Measurements from ENCODE around the gene ARHGAP6.

The ARHGAP6 gene

DNA sequence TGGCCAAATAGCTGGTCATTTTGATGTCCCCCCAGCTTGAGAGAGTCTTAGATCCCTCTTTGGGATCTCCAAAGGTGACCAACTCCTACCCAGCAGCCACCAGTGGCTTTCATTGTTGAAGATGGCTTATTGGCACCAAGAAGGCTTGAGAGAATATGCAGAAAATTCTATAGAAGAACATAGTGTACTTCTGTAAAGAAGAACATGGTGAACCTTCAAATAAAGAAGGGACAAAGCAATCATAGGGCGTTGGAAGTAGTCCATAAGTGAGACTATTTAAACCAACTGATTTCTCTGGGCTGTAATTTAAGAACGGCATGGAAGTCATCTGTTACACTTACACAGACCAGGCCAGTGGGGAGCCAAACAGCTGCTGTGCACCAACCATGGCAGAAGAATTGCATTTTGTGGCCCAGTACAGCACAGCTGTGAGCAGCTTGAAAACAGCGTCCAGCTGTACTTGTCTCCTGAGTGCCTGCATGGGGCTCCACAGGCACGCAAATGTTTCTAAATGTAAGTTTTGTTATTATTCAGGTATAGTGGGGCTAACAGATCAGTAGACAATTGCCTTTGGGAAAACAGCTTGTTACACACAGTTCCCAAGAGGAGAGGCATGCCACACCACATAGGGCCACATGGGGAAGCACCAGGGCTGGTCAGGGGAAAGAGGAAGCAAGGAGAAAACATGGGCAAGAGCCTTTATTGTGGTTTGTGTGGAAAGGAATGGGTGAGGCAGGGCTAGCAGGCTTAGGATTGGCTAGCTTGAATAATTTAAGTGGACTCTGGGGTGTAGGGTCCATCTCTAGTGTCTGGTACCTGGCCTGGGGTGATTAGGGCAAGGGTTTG is 125.0 kb downstream of the ARHGAP6 start:
- no peaks in the 10 kb centered on the region for H3K36me3 ChIP-seq (ENCODE audit: insufficient read depth, insufficient read length, low read length)
- H3K27me3 ChIP-seq (ENCODE audit: insufficient read depth, insufficient read length): no peaks in the 10 kb centered on the region
- no peak for DNase-seq (ENCODE audit: low read depth, low spot score)
- no peak overlapping the region for H3K9ac ChIP-seq (ENCODE audit: insufficient read length, low read depth)
- TF ChIP-seq YY1 (IDR thresholded peaks at IDR 0.05; ENCODE audit: insufficient read depth, insufficient read length): no peak
- TF ChIP-seq SUZ12 (IDR thresholded peaks at IDR 0.05; ENCODE audit: extremely low read depth, insufficient read depth, insufficient read length): no peak
- TF ChIP-seq ZNF274 (IDR thresholded peaks at IDR 0.05; ENCODE audit: low read depth, low read length): no peak
- peaks cover 5% of the 10 kb centered on the region; the same call in 1 of the 2 replicates for H3K9me3 ChIP-seq (ENCODE audit: insufficient read depth, low read length)
- no peak overlapping the region for H3K4me3 ChIP-seq (ENCODE audit: insufficient read length, low read depth)
- H3K4me1 ChIP-seq (ENCODE audit: insufficient read depth, insufficient read length): no peaks in the 10 kb centered on the region

DNA sequence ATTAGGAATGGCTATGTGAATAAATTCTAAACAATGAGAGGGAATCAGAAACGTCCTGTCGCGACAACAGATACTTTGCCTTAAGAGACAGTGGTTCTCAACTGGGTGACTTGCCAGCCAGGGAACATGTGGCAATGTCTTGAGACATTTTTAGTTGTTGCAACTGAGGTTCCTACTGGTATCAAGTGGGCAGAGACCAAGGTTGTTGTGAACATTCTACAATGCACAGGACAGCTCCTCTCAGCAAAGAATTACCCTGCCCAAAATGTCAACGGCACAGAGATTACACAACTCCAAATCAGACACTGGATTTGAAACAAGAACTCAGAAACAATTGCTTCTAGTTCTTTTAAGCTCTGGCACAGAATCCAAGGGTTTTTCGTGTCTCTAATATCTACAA is 128.6 kb downstream of the ARHGAP6 start:
- no peak for DNase-seq (ENCODE audit: low read depth, low spot score)
- H3K36me3 ChIP-seq (ENCODE audit: insufficient read depth, insufficient read length, low read length): no peaks in the 10 kb centered on the region
- no peaks in the 10 kb centered on the region for H3K27me3 ChIP-seq (ENCODE audit: insufficient read depth, insufficient read length)
- H3K9ac ChIP-seq (ENCODE audit: insufficient read length, low read depth): no peak overlapping the region
- TF ChIP-seq YY1 (IDR thresholded peaks at IDR 0.05; ENCODE audit: insufficient read depth, insufficient read length): no peak
- TF ChIP-seq SUZ12 (IDR thresholded peaks at IDR 0.05; ENCODE audit: extremely low read depth, insufficient read depth, insufficient read length): no peak
- TF ChIP-seq ZNF274 (IDR thresholded peaks at IDR 0.05; ENCODE audit: low read depth, low read length): no peak
- H3K9me3 ChIP-seq (ENCODE audit: insufficient read depth, low read length): no peaks in the 10 kb centered on the region
- no peak overlapping the region for H3K4me3 ChIP-seq (ENCODE audit: insufficient read length, low read depth)
- H3K4me1 ChIP-seq (ENCODE audit: insufficient read depth, insufficient read length): no peaks in the 10 kb centered on the region

DNA sequence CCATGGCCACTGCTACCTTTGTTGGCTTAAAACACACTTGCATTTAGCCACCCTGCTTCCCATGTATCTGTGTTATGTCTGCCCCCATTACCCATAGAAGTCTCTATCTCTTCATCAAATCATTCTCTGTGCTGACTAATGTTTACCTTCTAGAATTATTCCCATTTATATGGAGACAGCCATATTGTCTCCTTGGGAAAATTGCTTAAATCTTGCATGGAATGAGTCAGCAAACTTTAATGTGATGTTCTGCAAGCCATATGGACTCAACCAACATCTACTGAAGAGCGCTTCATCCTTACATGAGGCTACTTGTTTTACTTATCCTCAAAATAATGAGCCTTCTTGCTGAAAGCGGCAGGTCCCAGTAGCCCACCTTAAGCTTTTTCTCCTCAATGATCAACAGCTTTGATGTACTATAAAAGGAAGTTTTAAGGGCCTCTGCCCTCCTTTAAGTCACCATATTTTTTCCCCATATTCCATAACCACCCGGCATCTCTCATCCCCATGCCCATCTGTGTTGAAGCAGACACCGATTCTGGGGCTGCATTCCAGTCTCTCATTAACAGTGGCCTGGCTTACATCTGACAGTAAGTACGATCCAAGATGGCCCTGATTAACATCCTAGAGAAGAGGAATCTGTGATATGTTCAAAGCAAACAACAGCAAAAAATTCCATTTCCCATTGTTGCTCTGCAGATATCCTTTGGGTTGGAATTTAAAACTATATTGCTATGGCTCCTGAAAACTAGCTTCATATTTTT is 130.4 kb downstream of the ARHGAP6 start:
- no peaks in the 10 kb centered on the region for H3K9me3 ChIP-seq (ENCODE audit: insufficient read depth, low read length)
- no peaks in the 10 kb centered on the region for H3K36me3 ChIP-seq (ENCODE audit: insufficient read depth, insufficient read length, low read length)
- H3K4me3 ChIP-seq (ENCODE audit: insufficient read length, low read depth): no peak overlapping the region
- no peak for TF ChIP-seq ZNF274 (IDR thresholded peaks at IDR 0.05; ENCODE audit: low read depth, low read length)
- DNase-seq (ENCODE audit: low read depth, low spot score): no peak
- H3K9ac ChIP-seq (ENCODE audit: insufficient read length, low read depth): no peak overlapping the region
- no peaks in the 10 kb centered on the region for H3K27me3 ChIP-seq (ENCODE audit: insufficient read depth, insufficient read length)
- H3K4me1 ChIP-seq (ENCODE audit: insufficient read depth, insufficient read length): no peaks in the 10 kb centered on the region

DNA sequence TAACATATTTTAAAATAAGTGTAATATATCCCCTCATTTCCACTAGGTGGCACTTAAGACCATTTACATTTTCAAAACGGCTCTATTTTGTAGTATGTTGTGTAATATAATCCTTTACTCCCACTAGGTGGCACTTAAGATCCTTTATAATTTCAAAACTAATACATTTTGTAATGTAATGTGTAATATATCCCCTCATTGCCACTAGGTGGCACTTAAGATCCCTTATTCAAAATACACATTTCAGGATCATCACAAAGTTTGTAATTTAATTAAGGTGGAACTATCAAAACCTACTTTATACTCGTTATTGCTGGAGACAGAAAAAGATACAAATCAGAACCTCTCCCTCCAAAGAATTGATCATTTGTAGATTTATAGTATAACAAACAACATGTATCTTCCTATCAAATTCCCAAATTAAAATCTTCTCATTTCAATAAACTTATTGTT is 132.5 kb downstream of the ARHGAP6 start:
- DNase-seq (ENCODE audit: low read depth, low spot score): peak; percentile 33
- Histone ChIP-seq H3K4me1 (ENCODE audit: insufficient read depth, insufficient read length) (no peaks in the 10 kb centered on the region), H3K9ac (ENCODE audit: insufficient read length, low read depth) (no peak overlapping the region), H3K4me3 (ENCODE audit: insufficient read length, low read depth) (no peak overlapping the region), H3K9me3 (ENCODE audit: insufficient read depth, low read length) (no peaks in the 10 kb centered on the region), H3K36me3 (ENCODE audit: insufficient read depth, insufficient read length, low read length) (no peaks in the 10 kb centered on the region), H3K27me3 (ENCODE audit: insufficient read depth, insufficient read length) (no peaks in the 10 kb centered on the region)
- TF ChIP-seq YY1 (IDR thresholded peaks at IDR 0.05; ENCODE audit: insufficient read depth, insufficient read length): no peak
- TF ChIP-seq SUZ12 (IDR thresholded peaks at IDR 0.05; ENCODE audit: extremely low read depth, insufficient read depth, insufficient read length): no peak

DNA sequence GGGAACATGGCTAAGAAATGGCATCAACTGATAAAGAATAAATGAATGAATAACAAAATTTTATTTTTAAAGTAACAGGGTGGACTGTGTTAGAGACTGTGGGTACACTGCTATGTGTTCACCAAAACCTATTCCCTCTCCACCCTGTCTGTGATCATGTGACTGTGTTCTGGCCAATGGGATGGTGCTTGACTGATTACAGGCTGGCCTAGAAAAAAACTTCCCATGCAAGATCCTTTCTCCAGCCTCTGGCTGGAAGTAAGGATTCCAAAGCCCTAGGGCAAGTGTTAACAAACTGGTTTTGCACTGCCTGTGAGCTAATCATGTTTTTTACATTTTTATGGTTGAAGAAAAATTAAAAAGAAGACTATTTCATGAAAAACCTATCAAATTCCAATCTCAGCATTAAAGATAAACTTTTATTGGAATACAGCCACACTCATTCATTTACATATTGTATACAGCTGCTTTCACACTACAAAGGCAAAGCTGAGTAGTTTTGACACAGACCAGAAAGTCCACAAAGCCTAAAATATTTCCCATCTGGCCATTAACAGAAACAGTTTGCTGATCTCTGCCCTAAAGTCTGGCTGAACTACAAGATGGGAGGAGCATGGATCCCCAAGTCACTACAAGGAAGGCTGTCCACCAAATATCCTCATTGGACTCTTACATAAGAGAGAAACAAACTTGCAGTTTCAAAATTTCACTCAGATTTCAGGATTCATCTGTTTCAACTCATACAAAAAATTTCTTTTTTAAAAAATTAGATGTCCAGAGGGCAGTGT is 133.2 kb downstream of the ARHGAP6 start:
- Histone ChIP-seq H3K36me3 (ENCODE audit: insufficient read depth, insufficient read length, low read length) (no peaks in the 10 kb centered on the region), H3K4me3 (ENCODE audit: insufficient read length, low read depth) (no peak overlapping the region), H3K9ac (ENCODE audit: insufficient read length, low read depth) (no peak overlapping the region), H3K9me3 (ENCODE audit: insufficient read depth, low read length) (no peaks in the 10 kb centered on the region), H3K27me3 (ENCODE audit: insufficient read depth, insufficient read length) (no peaks in the 10 kb centered on the region), H3K4me1 (ENCODE audit: insufficient read depth, insufficient read length) (no peaks in the 10 kb centered on the region)
- DNase-seq (ENCODE audit: low read depth, low spot score): no peak
- TF ChIP-seq YY1 (IDR thresholded peaks at IDR 0.05; ENCODE audit: insufficient read depth, insufficient read length) (no peak), ZNF274 (IDR thresholded peaks at IDR 0.05; ENCODE audit: low read depth, low read length) (no peak), SUZ12 (IDR thresholded peaks at IDR 0.05; ENCODE audit: extremely low read depth, insufficient read depth, insufficient read length) (no peak)

DNA sequence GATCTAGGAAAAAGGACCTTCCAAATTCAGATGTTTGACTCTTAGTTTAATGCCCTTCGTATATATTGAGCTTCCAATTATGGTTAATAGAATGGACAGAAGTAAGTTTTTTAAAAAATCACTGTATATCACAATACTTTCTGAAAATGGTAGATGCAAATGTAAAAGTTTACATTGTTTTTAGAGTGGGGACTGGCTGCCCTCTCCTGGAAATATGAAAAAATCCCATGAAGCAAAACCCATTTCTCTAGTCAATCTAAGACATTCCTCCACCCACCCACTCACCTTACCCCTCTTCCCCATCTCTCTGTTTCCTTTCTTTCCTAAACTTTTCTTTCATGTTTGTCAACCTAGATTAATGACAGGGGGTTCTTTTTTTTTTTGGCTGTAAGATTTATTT is 134.5 kb downstream of the ARHGAP6 start:
- Histone ChIP-seq H3K36me3 (ENCODE audit: insufficient read depth, insufficient read length, low read length) (no peaks in the 10 kb centered on the region), H3K4me1 (ENCODE audit: insufficient read depth, insufficient read length) (no peaks in the 10 kb centered on the region), H3K27me3 (ENCODE audit: insufficient read depth, insufficient read length) (no peaks in the 10 kb centered on the region), H3K4me3 (ENCODE audit: insufficient read length, low read depth) (no peak overlapping the region), H3K9ac (ENCODE audit: insufficient read length, low read depth) (no peak overlapping the region), H3K9me3 (ENCODE audit: insufficient read depth, low read length) (no peaks in the 10 kb centered on the region)
- TF ChIP-seq ZNF274 (IDR thresholded peaks at IDR 0.05; ENCODE audit: low read depth, low read length): no peak
- no peak for TF ChIP-seq SUZ12 (IDR thresholded peaks at IDR 0.05; ENCODE audit: extremely low read depth, insufficient read depth, insufficient read length)
- TF ChIP-seq YY1 (IDR thresholded peaks at IDR 0.05; ENCODE audit: insufficient read depth, insufficient read length): no peak
- no peak for DNase-seq (ENCODE audit: low read depth, low spot score)

DNA sequence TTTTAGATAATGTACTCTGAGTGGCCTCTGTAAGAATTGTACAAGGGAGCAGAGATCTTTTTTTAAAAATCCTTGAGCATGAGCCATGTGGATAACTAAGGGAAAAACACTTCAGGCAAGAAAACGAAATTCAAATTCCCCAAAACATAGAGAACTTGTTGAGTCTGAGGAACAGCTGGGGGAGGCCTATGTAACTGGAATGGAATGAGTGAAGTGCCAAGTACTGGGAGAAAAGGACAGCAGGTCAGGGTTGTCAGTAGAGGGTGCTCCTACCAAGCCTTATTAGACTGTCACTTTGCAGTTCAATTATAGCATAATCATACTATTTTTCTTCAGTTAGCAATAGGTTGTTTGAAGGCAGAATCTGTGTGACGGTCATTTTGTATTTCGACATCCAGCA is 135.1 kb downstream of the ARHGAP6 start:
- no peak overlapping the region for H3K4me3 ChIP-seq (ENCODE audit: insufficient read length, low read depth)
- no peak for DNase-seq (ENCODE audit: low read depth, low spot score)
- no peaks in the 10 kb centered on the region for H3K4me1 ChIP-seq (ENCODE audit: insufficient read depth, insufficient read length)
- no peaks in the 10 kb centered on the region for H3K27me3 ChIP-seq (ENCODE audit: insufficient read depth, insufficient read length)
- H3K9ac ChIP-seq (ENCODE audit: insufficient read length, low read depth): no peak overlapping the region
- no peak for TF ChIP-seq SUZ12 (IDR thresholded peaks at IDR 0.05; ENCODE audit: extremely low read depth, insufficient read depth, insufficient read length)
- H3K36me3 ChIP-seq (ENCODE audit: insufficient read depth, insufficient read length, low read length): no peaks in the 10 kb centered on the region
- H3K9me3 ChIP-seq (ENCODE audit: insufficient read depth, low read length): no peaks in the 10 kb centered on the region
